Cardiac septum (tissue), 1 donor: ENCODE data around the gene SPANXB1. TPM values are rescaled to one million over a fixed set of nuclear protein-coding genes. Genes with fewer than 3 reads are reported as not detected.
"Not testable (repeated sequence)": the region's sequence is repeated elsewhere in the genome, so short reads cannot be mapped to it uniquely, and the experiment has no call there.

Source experiments
- DNase-seq: peaks from one replicate; pipeline ENCODE4 v3.0.0-alpha.2; 2020; ENCODE audit warnings: low spot score
- intact Hi-C: fragments of 100-400 bp; cut with DNase I; formaldehyde crosslinking; loops from one replicate; pipeline ENCODE4 v1.14.0; 2022
- long read RNA-seq: library from polyadenylated mRNA; unstranded; transcript quantifications from one replicate; pipeline ENCODE4 v2.0.0, GENCODE V29; 2021
- total RNA-seq: library from RNA; stranded (reverse); fragmentation: NEBNext Ultra II Directional; extraction: Animal tissue kit (Norgen Biotek cat#: 25700); gene quantifications from one replicate; pipeline ENCODE4 v1.2.1, GENCODE V29; 2021
- donor health status: DM: no; HTN: no; CAD: no.

The SPANXB1 gene, protein sequence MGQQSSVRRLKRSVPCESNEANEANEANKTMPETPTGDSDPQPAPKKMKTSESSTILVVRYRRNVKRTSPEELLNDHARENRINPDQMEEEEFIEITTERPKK
- not detected for total RNA-seq
- long read RNA-seq, result 0 reads

DNA sequence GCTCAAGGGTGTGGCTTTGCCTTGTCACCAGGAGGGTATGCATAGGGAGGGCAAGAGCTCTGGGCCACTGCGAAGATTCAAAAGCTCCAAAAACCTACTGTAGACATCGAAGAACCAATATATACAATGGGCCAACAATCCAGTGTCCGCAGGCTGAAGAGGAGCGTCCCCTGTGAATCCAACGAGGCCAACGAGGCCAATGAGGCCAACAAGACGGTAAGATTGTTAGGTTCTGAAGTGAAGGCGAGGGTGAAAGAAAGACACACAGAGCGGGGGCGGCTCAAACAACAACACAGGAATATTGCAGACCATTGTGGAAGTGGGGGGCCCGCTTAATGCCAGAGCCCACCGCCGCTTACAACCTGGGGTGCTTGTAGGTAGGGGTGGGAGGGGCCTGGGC lies at the start of gene SPANXB1:
SPANXB1 (plus strand) TSS at position 27 of the 400 bp plus-strand sequence; CDS start at position 127, 100 bp downstream.
- intact Hi-C loops, DNase-seq: not testable (repeated sequence)

DNA sequence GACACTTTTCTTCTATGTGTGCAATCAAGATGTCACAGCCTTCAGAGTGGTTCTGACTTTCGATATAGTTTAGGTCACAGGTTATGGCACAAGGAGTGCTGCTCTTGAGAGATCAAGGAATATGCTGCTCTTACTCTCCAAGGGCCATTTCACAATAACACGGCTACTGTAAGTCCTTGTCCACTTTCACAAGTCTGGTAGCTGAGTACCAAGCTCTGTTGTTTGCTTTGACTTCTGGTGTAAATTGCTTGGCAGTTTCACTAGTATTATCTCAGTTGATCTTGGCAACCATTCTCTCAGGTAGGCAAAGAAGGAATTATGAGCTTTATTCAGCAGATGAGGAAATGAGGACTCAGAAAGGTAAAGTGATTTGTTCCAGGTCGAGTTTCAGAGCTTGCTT lies 35.4 kb upstream of the SPANXB1 start:
- intact Hi-C loops, result no loop called here

DNA sequence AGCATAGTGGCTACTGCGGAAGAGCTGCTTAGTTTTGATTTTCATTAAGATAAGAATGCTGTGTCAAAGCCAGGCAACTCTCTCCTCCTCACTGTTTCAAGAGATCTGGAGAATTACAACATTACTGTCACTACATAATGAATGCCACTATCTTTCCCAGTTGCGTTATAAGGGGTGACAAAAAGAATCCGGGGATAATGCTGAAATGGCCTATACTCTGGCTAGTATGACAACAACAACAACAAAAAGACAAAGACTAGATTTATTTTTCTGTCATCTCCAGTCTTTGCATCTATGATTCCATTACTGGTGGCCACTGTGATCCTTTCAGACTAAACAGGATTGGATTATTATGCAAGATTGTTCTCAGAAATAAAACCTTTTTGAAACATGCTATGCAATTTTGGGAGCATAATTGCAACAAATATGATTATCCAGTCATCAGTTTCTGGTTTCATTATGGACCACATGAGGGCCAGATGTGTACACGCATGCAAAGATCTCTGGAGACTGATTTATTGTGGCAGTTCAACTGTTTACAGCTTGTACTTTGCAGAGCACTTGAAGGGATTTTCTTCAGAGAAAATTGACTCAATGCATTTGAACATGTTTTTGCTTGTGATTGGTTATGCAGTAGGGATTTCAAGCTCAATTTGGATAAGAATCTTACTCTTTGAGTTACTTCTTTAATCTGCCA lies 31.1 kb upstream of the SPANXB1 start:
- intact Hi-C loops, result no loop called here
- no peak for DNase-seq

More for the DNA sequence above, 35.4 kb upstream of the SPANXB1 start:
- no peak for DNase-seq

DNA sequence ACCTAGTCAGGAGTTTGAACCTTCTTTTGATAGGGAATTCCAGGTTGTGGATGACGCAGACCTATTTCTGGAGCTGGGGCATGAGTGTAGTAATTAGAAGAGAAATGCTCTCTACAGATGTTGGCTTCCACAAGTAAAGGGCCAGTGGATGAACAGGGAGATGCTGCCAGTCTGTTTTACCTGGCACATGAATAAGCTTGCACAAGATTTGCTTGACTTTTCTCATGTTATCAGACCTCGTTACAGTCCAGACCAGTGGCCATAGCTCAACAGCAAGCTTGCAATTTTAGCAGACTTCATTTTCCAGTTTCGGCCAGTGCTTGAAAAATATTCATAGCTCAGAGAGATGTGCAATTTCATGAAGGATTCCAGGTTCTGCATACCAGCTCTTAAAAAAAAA lies 26.9 kb upstream of the SPANXB1 start:
- no peak for DNase-seq
- intact Hi-C loops, result no loop called here

DNA sequence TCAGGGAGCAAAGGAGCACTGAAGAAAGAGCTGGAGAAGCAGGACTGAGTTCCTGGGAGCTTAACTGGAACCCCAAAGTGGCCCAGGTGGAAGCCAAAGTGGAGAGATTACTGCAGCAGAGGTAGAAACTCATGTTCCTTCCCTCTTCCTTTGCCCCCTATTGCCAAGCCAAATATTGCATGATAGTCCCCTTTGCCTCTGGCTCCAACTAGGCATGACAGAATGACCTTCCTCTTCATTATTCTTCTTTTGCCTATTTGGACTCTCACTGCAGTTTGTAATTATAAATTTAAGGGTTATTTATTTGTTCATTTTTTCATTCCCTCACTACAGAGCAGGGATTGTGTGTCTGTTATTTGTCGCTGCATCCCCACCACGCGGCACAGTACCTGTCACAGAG lies 22.1 kb upstream of the SPANXB1 start:
- intact Hi-C loops, result no loop called here
- DNase-seq, result no peak

DNA sequence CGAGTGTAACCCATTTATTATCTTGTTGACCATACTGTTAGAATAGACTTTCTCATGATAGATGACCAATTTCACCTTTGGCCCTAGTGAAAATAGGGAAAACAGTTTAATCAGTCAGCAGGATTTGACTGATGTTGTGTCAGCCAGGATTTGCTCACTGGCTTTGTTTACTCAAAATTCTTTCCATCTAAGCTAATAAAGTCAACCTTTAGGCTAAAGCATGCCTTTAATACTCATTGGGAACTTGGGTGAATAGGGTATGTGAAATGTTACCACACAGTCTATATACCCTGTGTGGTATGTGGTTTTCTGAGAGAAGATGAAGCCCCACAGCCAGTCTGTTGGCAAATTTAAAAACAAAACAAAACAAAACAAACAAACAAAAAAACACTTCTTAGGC lies 18.7 kb upstream of the SPANXB1 start:
- no peak for DNase-seq
- intact Hi-C loops, result no loop called here

DNA sequence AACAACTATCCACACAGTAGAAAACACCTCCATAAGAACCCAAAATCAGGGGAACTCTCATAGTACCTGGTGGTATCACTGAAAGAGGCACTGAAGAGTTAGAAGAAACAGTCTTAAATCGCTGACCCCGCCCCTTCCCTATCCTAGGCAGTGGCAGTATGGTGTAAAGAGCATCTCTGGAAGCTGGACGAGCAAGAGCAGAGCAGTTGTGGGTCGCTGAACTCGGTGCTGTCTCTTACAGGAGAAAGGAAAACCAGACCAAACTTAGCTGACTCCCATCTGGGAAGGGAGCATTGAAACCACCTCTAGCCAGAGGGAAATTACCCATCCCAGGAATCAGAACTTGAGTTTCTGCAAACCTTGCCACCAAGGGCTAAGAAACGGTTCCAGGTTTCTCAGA lies 2.8 kb downstream of the SPANXB1 start:
- DNase-seq, intact Hi-C loops: not testable (repeated sequence)

DNA sequence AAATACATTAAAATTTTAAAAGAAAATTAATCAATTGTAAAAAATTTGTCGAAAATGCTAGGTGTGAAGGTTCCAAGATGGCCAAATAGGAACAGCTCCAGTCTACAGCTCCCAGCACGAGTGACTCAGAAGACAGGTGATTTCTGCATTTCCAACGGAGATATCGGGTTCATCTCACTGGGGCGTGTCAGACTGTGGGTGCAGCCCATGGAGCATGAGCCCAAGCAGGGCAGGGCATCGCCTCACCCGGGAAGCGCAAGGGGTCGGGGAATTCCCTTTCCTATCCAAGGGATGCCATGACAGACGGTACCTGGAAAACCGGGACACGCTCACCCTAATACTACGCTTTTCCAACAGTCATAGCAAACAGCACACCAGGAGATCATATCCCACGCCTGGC lies 41.9 kb downstream of the SPANXB1 start:
- intact Hi-C loops, DNase-seq: not testable (repeated sequence)

DNA sequence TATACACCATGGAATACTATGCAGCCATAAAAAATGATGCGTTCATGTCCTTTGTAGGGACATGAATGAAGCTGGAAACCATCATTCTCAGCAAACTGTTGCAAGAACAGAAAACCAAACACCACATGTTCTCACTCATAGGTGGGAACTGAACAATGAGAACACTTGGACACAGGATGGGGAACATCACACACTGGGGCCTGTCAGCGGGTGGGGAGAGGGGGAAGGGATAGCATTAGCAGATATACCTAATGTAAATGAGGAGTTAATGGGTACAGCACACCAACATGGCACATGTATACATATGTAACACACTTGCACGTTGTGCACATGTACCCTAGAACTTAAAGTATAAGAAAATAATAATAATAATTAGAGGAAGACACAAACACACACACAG lies 47.5 kb downstream of the SPANXB1 start:
- intact Hi-C loops, DNase-seq: not testable (repeated sequence)

DNA sequence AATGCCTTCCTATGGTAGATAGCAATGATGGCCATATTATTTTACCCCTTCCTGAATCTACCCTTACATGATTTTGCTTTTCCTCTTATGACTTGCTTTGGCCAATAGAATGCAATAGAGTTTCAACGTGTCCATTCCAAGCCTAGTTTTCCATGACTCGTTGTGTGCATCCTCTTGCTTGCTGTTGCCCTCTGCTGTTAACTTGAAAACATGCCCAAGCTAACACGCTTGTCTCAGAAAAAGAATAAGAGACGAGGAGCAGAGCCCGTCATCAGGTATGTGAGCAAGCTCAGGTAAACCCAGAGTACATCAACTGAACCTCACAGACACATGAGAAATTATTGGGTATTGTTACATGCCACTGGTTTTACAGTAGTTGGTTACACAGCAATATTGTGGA lies 49.7 kb downstream of the SPANXB1 start:
- intact Hi-C loops, DNase-seq: not testable (repeated sequence)

Other genes with a start within 250 kb of the SPANXB1 start
- 4.5 TPM for gene LDOC1, start 174.5 kb downstream of the SPANXB1 start, total RNA-seq
- not detected for gene SPANXC, start 239.9 kb downstream of the SPANXB1 start, total RNA-seq